KOPT-K1 (cell line): ENCODE results near the gene YY1AP1.
"Not testable (repeated sequence)": the region's sequence is repeated elsewhere in the genome, so short reads cannot be mapped to it uniquely, and the experiment has no call there.

Source experiments
- H3K27ac ChIP-seq: fragments of 200-600 bp; sonication (generic); 2 replicates; pipeline ENCODE4 v1.5.1; 2016; ENCODE audit warnings: antibody characterized with exemption, mild to moderate bottlenecking, low read depth, low read length; ENCODE audit not compliant: poor library complexity, severe bottlenecking
- H3K36me3 ChIP-seq: fragments of 200-600 bp; sonication (generic); 2 replicates; pipeline ENCODE4 v1.5.1; 2017; ENCODE audit warnings: antibody characterized with exemption, mild to moderate bottlenecking, low read length, moderate library complexity; ENCODE audit not compliant: insufficient read depth
- H3K9me3 ChIP-seq: fragments of 200-600 bp; sonication (generic); 2 replicates; pipeline ENCODE4 v1.5.1; 2017; ENCODE audit warnings: antibody characterized with exemption, low read length, mild to moderate bottlenecking; ENCODE audit not compliant: insufficient read depth, poor library complexity, severe bottlenecking

The YY1AP1 gene

GRCh38 chr1:155678992-155679391 lies 9.6 kb downstream of the YY1AP1 start:
- not testable (repeated sequence) for H3K27ac ChIP-seq, H3K9me3 ChIP-seq
- H3K36me3 ChIP-seq = peaks cover 99% of the 10 kb centered on the region

- Histone ChIP-seq H3K27ac (no peak overlapping the region), H3K9me3 (no peaks in the 10 kb centered on the region), H3K36me3 (peaks cover 98% of the 10 kb centered on the region)
These were observed 10.5 kb downstream of the YY1AP1 start for GRCh38 chr1:155678027-155678426.

- peaks cover 98% of the 10 kb centered on the region for H3K36me3 ChIP-seq
- no peaks in the 10 kb centered on the region for H3K9me3 ChIP-seq
These were observed 15.6 kb downstream of the YY1AP1 start for GRCh38 chr1:155673003-155673402.

GRCh38 chr1:155671750-155672149 lies 16.8 kb downstream of the YY1AP1 start:
- H3K9me3 ChIP-seq = no peaks in the 10 kb centered on the region
- peaks cover 98% of the 10 kb centered on the region for H3K36me3 ChIP-seq
- no peak overlapping the region for H3K27ac ChIP-seq

More at GRCh38 chr1:155673003-155673402, 15.6 kb downstream of the YY1AP1 start:
- no peak overlapping the region for H3K27ac ChIP-seq

- H3K9me3 ChIP-seq = no peaks in the 10 kb centered on the region
- no peak overlapping the region for H3K27ac ChIP-seq
- peaks cover 99% of the 10 kb centered on the region for H3K36me3 ChIP-seq
These were observed 19.1 kb downstream of the YY1AP1 start for GRCh38 chr1:155669233-155670162.

GRCh38 chr1:155661239-155661638 lies 27.3 kb downstream of the YY1AP1 start:
- H3K27ac ChIP-seq, H3K9me3 ChIP-seq: not testable (repeated sequence)
- H3K36me3 ChIP-seq = peaks cover 85% of the 10 kb centered on the region

- H3K9me3 ChIP-seq = no peaks in the 10 kb centered on the region
- no peak overlapping the region for H3K27ac ChIP-seq
- peaks cover 47% of the 10 kb centered on the region for H3K36me3 ChIP-seq
These were observed 31.1 kb downstream of the YY1AP1 start for GRCh38 chr1:155657463-155657862.

GRCh38 chr1:155652951-155653350 lies 35.6 kb downstream of the YY1AP1 start:
- Histone ChIP-seq H3K36me3 (peaks cover 2% of the 10 kb centered on the region; the same call in 1 of the 2 replicates), H3K27ac (no peak overlapping the region), H3K9me3 (no peaks in the 10 kb centered on the region)

- H3K27ac ChIP-seq = no peak overlapping the region
These were observed 36.5 kb downstream of the YY1AP1 start for GRCh38 chr1:155651861-155652661.

GRCh38 chr1:155650231-155650757 lies 38.3 kb downstream of the YY1AP1 start:
- H3K36me3 ChIP-seq = no peaks in the 10 kb centered on the region
- H3K9me3 ChIP-seq = no peaks in the 10 kb centered on the region
- no peak overlapping the region for H3K27ac ChIP-seq

More at GRCh38 chr1:155651861-155652661, 36.5 kb downstream of the YY1AP1 start:
- Histone ChIP-seq H3K9me3 (no peaks in the 10 kb centered on the region), H3K36me3 (no peaks in the 10 kb centered on the region)

GRCh38 chr1:155649676-155650075 lies 38.9 kb downstream of the YY1AP1 start:
- no peaks in the 10 kb centered on the region for H3K9me3 ChIP-seq
- H3K27ac ChIP-seq = no peak overlapping the region
- H3K36me3 ChIP-seq = no peaks in the 10 kb centered on the region

GRCh38 chr1:155648207-155649147 lies 40.1 kb downstream of the YY1AP1 start:
- Histone ChIP-seq H3K36me3 (no peaks in the 10 kb centered on the region), H3K27ac (no peak overlapping the region), H3K9me3 (peaks cover 7% of the 10 kb centered on the region)

GRCh38 chr1:155646307-155646706 lies 42.3 kb downstream of the YY1AP1 start:
- no peak overlapping the region for H3K27ac ChIP-seq
- no peaks in the 10 kb centered on the region for H3K36me3 ChIP-seq
- peaks cover 29% of the 10 kb centered on the region for H3K9me3 ChIP-seq

- no peak overlapping the region for H3K27ac ChIP-seq
- H3K9me3 ChIP-seq = peaks cover 34% of the 10 kb centered on the region
- no peaks in the 10 kb centered on the region for H3K36me3 ChIP-seq
These were observed 42.9 kb downstream of the YY1AP1 start for GRCh38 chr1:155645648-155646047.
